HG02588 (cell line): ENCODE results near the gene ARL13B.

Experiments
- ATAC-seq: cut with Tn5 transposase; IDR thresholded peaks from one replicate; pipeline ENCODE4 v1.9.1; 2021; ENCODE audit warnings: mild to moderate bottlenecking, moderate library complexity; ENCODE audit not compliant: unreplicated experiment

Gene ARL13B

DNA sequence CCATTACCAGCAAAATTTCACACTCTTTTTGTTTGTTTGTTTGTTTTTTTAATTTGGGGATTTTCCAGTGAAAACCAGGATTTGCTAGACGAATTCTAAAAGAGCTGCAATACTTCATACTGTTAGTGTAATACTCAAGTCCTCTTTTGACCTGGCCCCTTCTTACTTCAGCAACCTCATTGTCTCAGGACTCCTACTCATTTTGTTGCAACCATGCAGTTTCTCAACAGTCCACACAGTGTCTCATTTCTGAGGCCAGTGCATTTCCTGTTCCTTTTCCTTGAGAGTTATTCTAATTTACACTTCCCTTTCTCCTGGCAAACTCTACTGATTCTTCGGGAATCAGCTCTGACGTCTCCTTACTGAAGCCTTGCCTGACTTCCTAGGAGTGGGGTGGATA lies 118.5 kb downstream of the ARL13B start:
- no peak for ATAC-seq

DNA sequence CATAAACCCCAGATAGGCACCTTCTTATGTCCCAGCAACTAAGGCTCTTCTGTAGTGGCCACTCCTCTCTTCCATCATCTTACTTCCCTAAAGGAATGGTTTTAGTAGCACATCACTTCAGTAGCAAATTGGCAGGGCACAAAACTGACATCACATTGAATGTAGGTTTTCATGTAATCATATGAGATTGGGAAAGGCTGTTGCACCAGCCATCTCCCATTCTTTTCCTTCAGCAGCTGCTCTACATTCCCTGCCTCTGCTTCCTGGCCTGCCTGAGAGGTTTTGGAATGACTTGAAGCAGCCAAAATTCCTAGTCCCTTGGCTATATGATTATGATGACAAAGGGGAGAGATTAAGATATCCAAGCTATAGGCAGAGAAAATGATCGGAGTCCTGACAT lies 119.4 kb downstream of the ARL13B start:
- no peak for ATAC-seq

DNA sequence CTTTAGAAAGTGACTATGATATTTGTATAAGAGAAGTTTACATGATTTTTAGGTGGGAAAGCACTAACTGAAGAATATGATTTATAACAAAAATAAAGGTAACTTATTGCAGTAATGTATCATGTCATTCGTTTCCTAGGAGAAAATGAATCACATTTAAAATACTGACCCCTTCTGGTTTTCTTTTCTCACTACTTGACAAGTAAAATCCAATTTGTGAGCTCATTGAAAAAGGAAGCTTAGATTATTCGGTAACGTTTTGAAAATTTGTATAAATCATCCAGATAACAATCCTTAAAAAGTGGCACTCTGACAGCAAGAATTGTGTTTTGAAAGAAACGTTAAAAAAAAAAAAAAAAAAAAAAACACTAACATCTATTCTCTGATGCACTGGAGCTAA lies 121.9 kb downstream of the ARL13B start:
- no peak for ATAC-seq
